Ramos (cell line): ENCODE measurements around the gene INPP4B.
"Not testable (repeated sequence)": the region's sequence is repeated elsewhere in the genome, so short reads cannot be mapped to it uniquely, and the experiment has no call there.

Source experiments
- in situ Hi-C: fragments of 300-500 bp; cut with MboI; formaldehyde crosslinking; loops from one replicate; pipeline ENCODE4 v1.14.3; 2022; ENCODE audit warnings: low sequenced_read_pairs; ENCODE audit not compliant: unreplicated experiment

The INPP4B gene

DNA sequence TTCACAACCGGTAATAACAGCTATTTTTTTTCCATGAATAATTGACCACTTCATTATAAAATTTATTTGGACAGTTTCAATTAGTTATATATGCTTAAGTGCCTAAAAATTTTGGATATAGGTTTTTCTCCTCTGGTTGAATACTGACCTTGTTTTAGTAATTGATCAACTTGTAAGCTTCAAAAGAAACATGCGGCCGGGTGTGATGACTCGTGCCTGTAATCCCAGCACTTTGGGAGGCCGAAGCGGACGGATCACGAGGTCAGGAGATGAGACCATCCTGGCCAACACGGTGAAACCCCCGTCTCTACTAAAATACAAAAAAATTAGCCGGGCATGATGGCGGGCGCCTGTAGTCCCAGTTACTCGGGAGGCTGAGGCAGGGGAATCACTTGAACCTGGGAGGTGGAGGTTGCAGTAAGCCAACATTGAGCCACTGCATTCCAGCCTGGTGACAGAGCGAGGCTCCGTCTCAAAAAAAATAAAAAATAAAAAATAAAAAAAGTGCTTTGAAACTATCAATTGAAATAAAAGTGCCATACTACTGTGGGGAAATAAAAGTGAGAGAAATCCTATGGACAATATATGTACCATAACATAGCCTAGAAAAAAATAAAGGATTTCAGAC is 448.6 kb downstream of the INPP4B start:
- in situ Hi-C loops = not testable (repeated sequence)

DNA sequence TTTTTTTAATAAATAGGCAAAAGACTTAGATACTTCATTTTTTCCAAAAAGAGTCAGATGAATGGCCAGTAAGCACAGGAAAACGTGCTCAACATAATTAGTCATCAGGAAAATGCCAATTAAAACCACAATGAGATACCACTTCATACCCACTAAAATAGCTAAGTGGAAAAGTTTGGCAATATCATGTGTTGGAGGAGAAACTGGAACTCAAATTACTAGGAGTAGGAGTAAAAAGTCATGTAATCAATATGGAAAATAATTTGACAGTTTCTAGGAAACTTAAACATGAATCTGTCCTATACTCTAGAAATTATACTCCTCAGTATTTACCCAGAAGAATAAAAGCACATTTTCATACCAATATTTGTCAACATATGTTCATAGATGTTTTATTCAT is 449.8 kb downstream of the INPP4B start:
- in situ Hi-C loops = no loop called here

DNA sequence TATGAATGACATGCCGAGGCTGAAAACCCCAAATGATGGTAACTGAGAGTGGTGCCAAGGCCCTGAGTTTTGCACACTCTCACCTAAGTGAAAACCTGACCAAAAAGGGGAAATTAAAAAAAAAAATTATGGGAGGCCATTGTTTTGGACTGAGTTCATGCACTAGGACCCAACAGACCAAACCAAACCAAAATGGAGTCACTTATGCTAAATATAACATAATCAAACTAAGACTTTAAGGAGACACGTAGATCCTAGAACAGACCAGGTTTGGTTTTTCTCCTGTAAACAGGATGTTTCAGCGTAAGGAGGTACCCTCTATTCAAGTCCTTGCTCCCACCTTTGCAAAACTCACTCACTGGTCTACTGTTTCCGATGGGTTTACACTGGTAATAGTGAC is 453.0 kb downstream of the INPP4B start:
- in situ Hi-C loops = no loop called here

DNA sequence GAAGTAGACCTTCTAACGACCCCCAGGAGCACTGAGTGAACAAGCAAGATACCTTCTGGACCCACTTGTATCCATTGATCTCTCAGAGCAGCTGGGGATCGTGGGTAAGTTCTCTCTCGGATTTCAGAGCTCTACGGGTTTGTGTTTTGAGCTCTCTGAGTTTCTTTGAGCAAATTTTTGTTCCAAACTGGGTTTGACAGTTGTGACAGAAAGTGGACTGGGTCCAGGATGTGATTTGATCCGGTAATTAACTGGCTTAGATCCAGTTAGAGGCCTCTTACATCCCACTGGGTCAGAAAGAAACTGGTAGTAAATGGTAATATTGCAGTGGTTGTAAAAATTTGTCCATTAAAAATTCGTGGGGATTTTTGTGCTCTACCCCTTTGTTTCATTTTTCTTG is 459.2 kb downstream of the INPP4B start:
- in situ Hi-C loops = no loop called here

DNA sequence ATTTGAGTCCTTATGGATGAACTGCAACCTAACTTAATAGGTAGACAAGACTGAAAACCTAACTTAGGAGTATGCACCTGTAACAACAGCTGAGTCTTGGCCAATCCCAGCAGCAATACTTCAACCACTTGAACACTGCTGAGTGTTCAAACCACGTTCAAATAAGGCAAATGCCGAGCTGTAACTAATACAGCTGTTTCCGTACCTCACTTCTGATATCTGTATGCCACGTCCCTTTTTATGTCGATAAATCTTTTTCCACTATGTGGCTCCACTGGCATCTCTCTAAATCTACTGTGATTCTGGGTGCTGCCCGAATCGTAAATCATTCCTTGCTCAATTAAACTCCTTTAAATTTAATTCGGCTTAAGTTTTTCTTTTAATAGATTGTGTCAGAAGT is 459.7 kb downstream of the INPP4B start:
- in situ Hi-C loops = no loop called here

DNA sequence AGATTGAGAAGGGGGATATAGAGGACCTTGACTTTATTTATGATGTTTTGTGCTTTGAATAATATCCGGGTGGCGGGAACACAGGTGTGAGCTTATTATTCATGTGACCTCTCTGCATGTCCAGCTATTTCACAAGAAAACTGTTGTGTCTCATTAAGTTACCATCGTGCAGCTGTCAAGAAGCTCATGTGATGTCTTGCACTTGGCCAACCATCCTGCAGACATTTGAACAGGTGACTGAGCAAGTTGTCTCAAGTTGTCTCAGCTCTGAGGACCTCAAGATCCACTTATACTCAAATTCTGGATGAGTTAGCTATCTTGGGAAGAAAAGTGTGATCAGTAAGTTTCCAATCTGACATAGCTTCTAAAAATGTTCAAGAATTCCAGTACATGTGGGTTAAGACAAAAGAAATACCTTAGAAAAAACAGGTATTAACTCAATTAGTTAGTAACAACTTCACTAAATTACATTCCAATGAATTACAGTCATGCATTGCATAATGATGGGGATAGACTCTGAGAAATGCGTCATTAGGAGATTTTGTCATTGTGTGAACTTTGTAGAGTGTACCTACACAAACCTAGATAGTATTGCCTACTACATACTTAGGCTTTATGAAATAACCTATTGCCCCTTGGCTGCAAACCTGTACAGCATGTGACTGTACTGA is 462.2 kb downstream of the INPP4B start:
- in situ Hi-C loops = no loop called here

DNA sequence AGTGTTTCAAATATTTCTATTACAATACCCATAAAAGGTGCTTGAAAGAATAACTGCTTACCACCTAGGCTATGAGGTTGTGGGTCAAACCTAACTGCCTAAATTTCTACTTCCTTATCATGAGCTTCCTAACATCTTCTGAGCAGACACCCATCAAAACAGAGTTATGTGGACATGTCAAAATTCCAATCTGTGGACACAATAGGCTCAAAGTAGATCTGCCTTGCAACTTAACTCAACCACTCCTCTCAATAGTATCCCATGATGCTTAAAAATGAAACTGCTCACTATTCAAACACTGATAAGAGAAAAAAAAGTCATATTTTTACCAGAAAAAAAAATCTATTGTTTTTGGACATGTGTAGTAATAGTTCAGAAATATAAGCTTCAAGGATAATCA is 462.7 kb downstream of the INPP4B start:
- in situ Hi-C loops = no loop called here

DNA sequence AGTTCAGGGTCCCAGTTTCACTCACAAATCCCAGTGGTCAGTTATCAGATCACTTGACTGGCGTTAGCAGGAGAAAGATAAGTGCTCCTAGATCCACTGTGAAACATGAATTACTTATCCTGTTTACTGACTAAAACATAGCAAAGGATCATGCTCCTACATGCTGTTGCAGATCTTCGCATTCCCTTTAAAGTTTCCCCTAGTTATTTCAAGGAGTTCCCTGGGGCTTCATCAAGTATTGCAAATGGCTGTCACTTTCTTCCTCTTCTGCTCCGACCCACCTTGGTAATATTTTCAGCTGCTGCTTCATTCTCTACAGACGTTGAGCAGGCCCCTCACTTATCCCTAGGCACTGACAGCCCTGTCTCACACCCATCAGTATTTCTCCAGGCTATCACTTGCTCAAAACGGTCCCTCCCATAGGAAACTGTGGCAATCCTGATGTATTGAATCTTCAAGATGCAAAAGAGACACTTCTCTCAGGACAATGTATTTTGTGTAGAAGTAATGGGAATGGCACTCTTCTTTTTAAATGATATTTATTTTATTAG is 466.0 kb downstream of the INPP4B start:
- in situ Hi-C loops = no loop called here

DNA sequence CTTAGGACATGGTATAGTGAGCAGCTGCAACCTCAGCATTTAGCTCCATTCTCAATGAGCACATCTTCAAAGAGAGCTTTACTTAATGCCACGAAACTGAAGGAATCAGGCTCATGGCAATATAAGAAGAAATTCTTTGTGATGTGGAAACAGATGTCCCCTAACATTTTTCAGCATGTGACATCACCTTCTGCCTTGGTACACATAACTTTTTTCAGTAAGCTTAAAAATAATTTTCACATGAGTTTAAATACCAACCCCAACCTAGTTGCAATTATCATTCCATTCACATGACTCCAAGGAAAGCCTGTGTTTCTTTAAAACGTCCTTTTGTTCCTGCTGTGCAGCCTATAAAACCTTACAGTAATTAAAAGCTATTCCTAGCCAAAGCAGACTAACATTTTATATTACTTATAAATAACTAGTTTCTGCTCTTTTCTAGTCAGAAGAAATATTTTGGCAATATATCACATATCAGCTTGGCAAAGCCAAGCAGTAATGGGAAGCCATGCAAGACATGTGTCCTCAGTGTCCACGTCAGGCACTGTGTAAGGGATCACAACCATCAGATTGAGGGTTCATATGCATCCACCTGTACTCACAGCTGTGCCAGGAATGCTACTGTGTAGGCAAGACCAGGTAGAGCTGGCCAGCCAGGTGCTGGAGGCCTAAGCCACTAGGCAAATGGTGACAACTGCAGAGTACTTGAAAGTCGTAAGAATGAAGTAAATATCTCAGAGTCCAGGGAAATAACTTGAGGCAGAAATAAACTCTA is 466.6 kb downstream of the INPP4B start:
- in situ Hi-C loops = no loop called here

DNA sequence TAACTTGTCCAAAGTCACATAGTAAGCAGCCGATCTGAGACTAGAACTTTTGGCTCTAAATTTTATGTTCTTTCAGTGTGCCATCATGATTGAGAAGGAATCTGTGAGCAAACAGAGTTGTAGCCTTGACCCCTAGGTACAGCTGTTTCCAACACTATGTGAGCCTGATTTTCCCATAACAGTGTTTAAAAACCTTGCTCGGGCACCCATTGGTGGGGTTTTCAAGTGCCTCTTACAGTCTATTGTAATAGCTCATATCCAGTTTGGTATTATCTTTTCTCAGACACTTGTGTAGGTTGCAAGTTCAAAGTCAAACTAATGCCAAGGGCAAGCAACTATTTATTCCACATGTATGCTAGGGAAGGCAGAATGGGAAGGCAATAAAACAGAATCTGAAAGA is 467.9 kb downstream of the INPP4B start:
- in situ Hi-C loops = no loop called here

DNA sequence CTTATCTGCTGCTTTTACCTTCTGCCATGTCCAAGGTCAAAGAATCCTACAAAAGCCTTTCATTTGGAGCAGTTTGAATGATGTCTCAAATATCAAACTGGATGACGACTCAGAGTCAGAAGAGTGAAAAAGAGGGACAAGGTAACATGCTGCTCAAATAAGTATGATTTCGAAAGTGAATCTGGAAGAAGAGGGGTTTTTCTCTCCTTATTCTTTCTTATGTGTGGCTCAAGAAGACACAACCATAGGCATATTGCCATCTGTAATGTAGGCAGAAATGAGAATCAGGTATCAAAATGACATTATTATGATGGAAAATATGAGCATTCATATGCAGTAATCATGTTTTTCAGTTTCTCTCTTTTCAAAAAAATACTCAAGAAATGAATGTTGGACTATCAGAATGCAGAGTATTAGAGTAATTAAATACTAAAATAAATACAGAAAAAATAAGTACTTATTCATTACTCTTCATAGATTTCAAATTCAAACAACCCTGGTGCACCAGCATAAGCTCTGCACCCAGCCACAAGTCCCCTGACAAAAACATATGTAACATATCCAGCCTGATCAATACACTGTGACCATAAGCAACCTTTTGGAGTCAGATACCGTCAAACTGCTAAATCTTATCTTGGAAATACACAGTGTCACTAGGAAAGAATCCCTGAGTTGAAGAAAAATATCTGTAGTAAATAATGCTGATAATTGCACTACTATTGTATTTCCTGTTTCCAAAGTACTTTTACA is 468.6 kb downstream of the INPP4B start:
- in situ Hi-C loops = no loop called here

DNA sequence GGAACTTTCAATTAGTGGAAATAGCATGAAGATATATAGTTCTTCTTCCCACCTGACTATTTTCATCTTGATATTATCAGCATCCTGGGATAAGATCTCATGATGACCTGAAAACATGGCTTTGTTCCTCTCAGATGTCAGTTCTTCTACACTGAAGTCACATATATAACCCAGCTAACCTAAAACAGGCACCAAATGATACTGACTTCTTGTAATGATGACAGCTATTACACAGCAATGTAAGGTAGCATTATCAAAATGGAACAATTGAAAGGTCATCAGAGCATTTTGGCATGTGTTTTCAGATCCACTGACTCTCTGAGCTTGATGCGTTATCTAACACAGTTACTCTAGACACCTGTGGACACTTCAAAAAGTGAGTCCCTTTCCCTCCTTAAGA is 469.9 kb downstream of the INPP4B start:
- in situ Hi-C loops = no loop called here

DNA sequence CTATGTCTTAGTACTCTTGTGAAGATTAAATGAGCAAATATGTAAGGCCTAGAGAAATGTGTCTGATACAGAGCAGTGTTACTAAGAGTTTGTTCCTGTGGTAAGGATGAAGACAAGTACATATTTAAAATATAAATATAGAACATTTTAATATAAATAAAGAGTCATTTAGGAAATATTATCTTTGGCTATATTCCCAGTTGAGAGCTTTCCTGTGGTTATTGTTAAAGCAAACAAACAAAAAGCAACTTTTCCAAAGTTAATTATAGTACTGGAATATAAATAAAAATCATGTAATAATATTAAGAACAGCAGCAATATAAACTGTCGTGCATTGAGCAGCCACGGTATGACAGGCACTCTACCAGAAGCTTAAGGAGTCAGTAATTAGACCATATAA is 472.5 kb downstream of the INPP4B start:
- in situ Hi-C loops = no loop called here

DNA sequence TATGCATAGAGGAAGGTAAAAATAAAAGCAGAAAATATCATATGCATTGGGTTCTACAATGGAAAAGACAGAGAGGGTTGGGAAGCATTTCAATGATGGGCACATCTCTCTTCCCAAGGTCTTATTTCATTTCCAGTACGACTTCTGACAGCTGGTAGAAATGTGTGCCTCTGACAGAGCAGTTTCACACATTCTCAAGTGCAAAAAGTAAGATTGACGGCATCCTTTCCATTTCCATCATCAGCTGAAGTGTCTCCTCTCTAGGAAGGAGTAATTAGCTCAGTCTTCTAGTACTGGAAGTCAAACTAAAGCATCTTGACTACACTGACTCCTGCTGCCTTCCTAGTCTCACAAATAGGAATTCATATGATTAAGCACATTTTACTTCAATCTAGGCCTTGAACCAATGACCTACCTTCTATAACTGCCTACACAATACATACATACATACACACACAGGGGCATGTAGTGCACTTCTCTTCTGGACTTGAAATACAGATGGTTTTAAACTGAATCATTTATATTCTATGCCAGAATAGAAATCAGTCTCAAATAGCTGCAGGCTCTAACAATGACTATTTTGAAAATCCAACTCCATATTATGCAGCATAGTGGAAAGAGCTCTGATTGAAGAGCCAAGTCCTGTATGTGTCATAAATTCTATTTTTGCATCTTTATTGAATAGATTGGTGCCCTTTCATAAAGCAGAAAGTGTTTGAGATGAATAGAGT is 473.4 kb downstream of the INPP4B start:
- in situ Hi-C loops = no loop called here

DNA sequence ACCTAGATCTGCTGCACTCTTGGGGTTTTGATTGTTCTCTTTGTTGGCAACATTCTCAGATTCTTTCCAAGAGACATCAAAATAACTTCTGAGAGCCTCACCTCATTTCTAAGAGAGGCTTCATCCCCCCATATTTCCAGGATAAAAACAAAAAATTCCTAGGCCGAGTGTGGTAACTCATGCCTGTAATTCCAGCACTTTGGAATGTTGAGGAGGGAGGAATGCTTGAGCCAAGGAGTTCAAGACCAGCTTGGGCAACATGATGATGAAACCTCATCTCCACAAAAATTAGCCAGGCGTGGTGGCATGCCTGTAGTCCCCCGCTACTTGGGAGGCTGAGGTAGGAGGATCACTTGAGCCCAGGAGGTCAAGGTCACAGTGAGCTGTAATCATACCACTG is 477.0 kb downstream of the INPP4B start:
- in situ Hi-C loops = no loop called here

DNA sequence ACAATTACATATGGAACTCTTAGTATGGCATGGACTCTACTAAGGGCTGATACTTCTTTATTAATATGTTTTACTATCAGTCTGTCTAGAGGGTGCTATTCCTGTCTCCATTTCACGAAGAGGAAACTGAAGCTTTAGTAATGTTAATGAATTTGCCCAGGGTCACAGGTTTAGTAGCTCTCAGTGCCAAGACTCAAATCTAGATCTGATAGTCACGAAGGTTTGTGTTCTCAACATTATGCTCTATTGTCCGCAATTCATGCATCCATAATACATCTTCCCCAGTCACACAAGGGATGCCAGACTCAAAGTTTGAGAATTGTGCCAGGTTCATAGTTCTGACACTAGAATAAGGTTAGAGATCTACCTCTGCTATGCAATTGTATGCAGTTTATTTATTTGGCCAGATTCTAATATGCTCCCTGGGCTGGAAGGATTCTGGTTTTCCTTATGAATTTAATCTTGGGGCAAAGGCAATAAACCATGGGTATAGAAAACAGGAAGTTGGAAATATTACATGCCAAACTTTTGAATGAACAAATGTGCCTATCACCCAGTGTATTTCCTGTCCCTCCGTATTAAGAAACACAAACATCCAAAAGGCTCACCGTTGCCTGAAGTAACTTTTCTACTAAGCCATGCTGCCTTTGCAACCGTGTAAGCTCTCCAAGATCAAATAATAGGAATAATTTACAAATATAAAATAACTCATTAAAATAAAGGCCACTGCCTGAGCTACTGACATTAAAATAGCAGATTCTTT is 478.5 kb downstream of the INPP4B start:
- in situ Hi-C loops = no loop called here

DNA sequence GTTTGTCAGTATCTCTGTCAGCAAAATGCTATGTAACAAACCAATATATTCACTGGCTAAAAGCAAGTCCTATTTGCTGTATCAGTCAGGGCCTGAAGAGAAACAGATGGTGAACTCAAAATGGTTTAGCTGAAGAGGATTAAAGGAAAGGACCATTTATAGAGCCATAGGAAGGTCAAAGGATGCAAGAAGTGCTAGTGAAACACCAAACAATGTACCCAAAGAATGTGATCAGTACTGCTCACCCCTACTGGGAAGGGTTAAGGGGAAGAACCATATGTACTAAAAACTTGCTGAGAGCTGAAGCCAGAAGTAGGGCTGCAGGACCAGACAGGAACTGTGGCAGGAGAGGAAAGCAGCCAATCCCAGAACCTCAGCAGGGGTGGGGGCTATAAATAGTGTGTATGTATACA is 479.3 kb downstream of the INPP4B start:
- in situ Hi-C loops = no loop called here

DNA sequence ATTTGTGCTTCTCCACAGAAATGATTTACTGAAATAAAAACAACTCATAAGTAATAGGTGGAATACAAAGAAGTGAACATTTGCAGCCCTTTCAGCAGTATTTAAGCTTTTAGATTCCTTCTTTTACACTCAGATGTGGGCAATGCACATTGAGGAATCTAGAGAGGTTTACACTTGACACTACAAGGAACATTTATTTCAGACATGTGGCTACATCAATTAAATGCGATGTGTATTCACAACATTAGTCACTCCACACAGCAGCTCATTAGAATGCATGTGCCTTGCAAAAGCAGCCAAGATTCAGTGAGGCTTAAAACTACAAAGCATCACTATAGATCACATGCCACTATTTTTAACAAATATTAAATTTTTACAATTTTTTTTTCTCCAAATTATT is 480.7 kb downstream of the INPP4B start:
- in situ Hi-C loops = no loop called here

DNA sequence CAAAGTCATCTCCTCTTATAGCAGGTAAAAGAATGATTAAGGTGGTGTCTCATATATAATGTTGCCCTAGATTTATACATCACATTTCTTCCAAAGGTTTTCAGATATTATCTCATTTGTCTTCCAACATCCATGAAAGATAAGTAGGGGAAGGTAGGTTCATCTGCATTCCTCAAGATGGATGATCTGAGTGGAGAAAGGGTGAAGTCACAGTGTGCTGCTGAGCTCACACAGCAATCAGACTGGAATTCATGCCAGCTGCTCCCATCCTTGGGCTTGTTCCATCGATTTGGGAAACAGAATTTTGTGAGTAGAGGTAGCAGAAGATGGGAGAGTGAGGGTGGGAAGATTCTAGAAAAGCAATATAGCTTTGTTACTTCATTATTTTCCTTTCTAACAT is 482.4 kb downstream of the INPP4B start:
- in situ Hi-C loops = no loop called here
